ENCODE measurements around the gene BARD1. TPM values are rescaled to one million over a fixed set of nuclear protein-coding genes. Genes with fewer than 3 reads are reported as not detected.
"Not testable (repeated sequence)": the region's sequence is repeated elsewhere in the genome, so short reads cannot be mapped to it uniquely, and the experiment has no call there.

The BARD1 gene
- total RNA-seq, 2 experiments from 2014 or later, result 60.7 to 64.9 TPM

DNA sequence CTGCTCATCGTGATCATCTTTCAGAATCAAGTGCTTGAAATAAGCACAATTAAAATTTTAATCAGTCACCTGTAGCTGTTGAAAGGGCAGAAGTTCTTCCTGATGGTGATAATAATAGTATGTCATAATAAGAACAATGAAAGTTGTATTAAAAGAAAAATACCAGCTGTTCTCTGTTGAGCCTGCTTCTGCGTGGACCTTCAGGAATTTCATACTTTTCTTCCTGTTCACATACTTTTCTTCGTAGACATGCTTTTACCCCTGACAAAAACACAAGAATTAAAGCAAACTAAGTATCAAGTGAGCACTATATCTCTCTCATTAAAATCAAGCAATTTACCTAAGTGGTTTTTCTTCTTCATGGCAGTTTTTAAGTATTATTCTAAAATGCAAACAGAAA lies 79.2 kb downstream of the BARD1 start:
- no peak for DNase-seq (ENCODE audit: low spot score)
- ChIA-PET CTCF (ENCODE audit: unreplicated experiment) (no interaction called here), POLR2A (interaction anchor here (1.3 kb wide), 1 partner anchor 14 kb away, joined by 5 read pairs; no protein-coding TSS in a partner anchor)
- BruUV-seq (replicated peaks), result no TSS peak
- intact Hi-C loops (cut with micrococcal nuclease; ENCODE audit: unreplicated experiment), result no loop called here
- Histone ChIP-seq H4K20me1 (ENCODE audit: insufficient read depth, low read length) (no peaks in the 10 kb centered on the region), H2AFZ (ENCODE audit: low read length) (no peak overlapping the region), H3K27ac (ENCODE audit: low read depth, low read length, poor library complexity, severe bottlenecking) (no peak overlapping the region), H3K4me2 (ENCODE audit: low read length) (no peak overlapping the region), H3K9me3 (ENCODE audit: low read length) (no peaks in the 10 kb centered on the region), H3K79me2 (ENCODE audit: insufficient read depth, low read depth, low read length) (no peaks in the 10 kb centered on the region), H3K9me2 (ENCODE audit: insufficient read depth, low read length) (no peaks in the 10 kb centered on the region), H3K4me1 (ENCODE audit: insufficient read depth, low read length, poor library complexity, severe bottlenecking) (no peaks in the 10 kb centered on the region), H3K4me3 (ENCODE audit: low read depth, low read length, poor library complexity, severe bottlenecking) (no peak overlapping the region), H3K36me3 (ENCODE audit: insufficient read depth, low read length) (peaks cover 96% of the 10 kb centered on the region)
- TF ChIP-seq, protein P1, sequence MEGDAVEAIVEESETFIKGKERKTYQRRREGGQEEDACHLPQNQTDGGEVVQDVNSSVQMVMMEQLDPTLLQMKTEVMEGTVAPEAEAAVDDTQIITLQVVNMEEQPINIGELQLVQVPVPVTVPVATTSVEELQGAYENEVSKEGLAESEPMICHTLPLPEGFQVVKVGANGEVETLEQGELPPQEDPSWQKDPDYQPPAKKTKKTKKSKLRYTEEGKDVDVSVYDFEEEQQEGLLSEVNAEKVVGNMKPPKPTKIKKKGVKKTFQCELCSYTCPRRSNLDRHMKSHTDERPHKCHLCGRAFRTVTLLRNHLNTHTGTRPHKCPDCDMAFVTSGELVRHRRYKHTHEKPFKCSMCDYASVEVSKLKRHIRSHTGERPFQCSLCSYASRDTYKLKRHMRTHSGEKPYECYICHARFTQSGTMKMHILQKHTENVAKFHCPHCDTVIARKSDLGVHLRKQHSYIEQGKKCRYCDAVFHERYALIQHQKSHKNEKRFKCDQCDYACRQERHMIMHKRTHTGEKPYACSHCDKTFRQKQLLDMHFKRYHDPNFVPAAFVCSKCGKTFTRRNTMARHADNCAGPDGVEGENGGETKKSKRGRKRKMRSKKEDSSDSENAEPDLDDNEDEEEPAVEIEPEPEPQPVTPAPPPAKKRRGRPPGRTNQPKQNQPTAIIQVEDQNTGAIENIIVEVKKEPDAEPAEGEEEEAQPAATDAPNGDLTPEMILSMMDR (conservative IDR thresholded peaks at IDR 0.05; ENCODE audit: low read length), result no peak
- no peak for TF ChIP-seq EZH2phosphoT487 (IDR thresholded peaks at IDR 0.05; ENCODE audit: borderline replicate concordance, low read depth, low read length)

GRCh38 chr2:214724741-214725140 lies 84.7 kb downstream of the BARD1 start:
- H3K36me3 ChIP-seq (ENCODE audit: insufficient read depth, low read length), result peaks cover 61% of the 10 kb centered on the region
- ChIA-PET POLR2A (interaction anchor here (0.6 to 0.8 kb wide), 2 partner anchors 19 to 612 kb away, joined by 4 to 5 read pairs; no protein-coding TSS in a partner anchor), CTCF (ENCODE audit: unreplicated experiment) (no interaction called here)
- TF ChIP-seq EZH2phosphoT487 (IDR thresholded peaks at IDR 0.05; ENCODE audit: borderline replicate concordance, low read depth, low read length), result no peak
- TF ChIP-seq, protein P1 (conservative IDR thresholded peaks at IDR 0.05; ENCODE audit: low read length), result no peak
- no peak for DNase-seq (ENCODE audit: low spot score)
- intact Hi-C loops (cut with micrococcal nuclease; ENCODE audit: unreplicated experiment), result no loop called here
- no peak overlapping the region for H3K4me2 ChIP-seq (ENCODE audit: low read length)
- no peak overlapping the region for H3K27ac ChIP-seq (ENCODE audit: low read depth, low read length, poor library complexity, severe bottlenecking)
- no peaks in the 10 kb centered on the region for H4K20me1 ChIP-seq (ENCODE audit: insufficient read depth, low read length)
- H3K9me3 ChIP-seq (ENCODE audit: low read length), result no peaks in the 10 kb centered on the region
- H3K4me1 ChIP-seq (ENCODE audit: insufficient read depth, low read length, poor library complexity, severe bottlenecking), result no peaks in the 10 kb centered on the region
- no peaks in the 10 kb centered on the region for H3K79me2 ChIP-seq (ENCODE audit: insufficient read depth, low read depth, low read length)
- no TSS peak for BruUV-seq (replicated peaks)
- H3K9me2 ChIP-seq (ENCODE audit: insufficient read depth, low read length), result no peaks in the 10 kb centered on the region
- H2AFZ ChIP-seq (ENCODE audit: low read length), result no peak overlapping the region
- no peak overlapping the region for H3K4me3 ChIP-seq (ENCODE audit: low read depth, low read length, poor library complexity, severe bottlenecking)

- POLR2A ChIA-PET, result interaction anchor here (0.5 to 1.5 kb wide), 3 partner anchors 8 to 673 kb away, joined by 3 to 4 read pairs (median 3); no protein-coding TSS in a partner anchor
- BruUV-seq (replicated peaks); H3K9me2 ChIP-seq (ENCODE audit: insufficient read depth, low read length); H3K4me2 ChIP-seq (ENCODE audit: low read length); intact Hi-C loops (cut with micrococcal nuclease; ENCODE audit: unreplicated experiment); DNase-seq (ENCODE audit: low spot score); CTCF ChIA-PET (ENCODE audit: unreplicated experiment); H3K4me1 ChIP-seq (ENCODE audit: insufficient read depth, low read length, poor library complexity, severe bottlenecking); H2AFZ ChIP-seq (ENCODE audit: low read length); H3K9me3 ChIP-seq (ENCODE audit: low read length); H3K27ac ChIP-seq (ENCODE audit: low read depth, low read length, poor library complexity, severe bottlenecking); H3K4me3 ChIP-seq (ENCODE audit: low read depth, low read length, poor library complexity, severe bottlenecking); H3K79me2 ChIP-seq (ENCODE audit: insufficient read depth, low read depth, low read length); H4K20me1 ChIP-seq (ENCODE audit: insufficient read depth, low read length): not testable (repeated sequence)
- H3K36me3 ChIP-seq (ENCODE audit: insufficient read depth, low read length), result peaks cover 22% of the 10 kb centered on the region
Measured at GRCh38 chr2:214717837-214718236, 91.6 kb downstream of the BARD1 start.

All from OCI-LY7 (cell line).